Fibroblast of upper back skin (primary cell): ENCODE results near the gene ABHD2.

Source experiments
- DNase-seq: peaks from one replicate; pipeline ENCODE4 v3.0.0-alpha.2; 2013

The ABHD2 gene

DNA sequence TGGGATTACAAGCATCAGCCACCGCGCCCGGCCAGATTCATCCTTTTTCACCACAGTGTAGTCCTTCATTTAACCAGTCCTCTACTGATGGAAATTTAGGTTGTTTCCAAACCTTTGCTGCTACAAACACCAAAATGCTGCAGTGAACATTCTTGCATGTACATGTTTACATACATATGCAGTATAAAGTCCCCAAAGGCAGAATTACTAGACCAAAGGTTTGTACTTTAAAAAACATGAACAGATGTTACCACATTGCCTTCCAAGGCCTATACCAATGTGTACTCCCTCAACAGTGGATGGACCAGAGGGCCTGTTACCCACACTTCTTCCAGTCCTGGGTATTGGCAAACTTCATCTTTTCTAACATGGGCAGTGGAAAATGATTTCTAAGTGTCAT, 82.1 kb downstream of the ABHD2 start:
- DNase-seq: no peak

DNA sequence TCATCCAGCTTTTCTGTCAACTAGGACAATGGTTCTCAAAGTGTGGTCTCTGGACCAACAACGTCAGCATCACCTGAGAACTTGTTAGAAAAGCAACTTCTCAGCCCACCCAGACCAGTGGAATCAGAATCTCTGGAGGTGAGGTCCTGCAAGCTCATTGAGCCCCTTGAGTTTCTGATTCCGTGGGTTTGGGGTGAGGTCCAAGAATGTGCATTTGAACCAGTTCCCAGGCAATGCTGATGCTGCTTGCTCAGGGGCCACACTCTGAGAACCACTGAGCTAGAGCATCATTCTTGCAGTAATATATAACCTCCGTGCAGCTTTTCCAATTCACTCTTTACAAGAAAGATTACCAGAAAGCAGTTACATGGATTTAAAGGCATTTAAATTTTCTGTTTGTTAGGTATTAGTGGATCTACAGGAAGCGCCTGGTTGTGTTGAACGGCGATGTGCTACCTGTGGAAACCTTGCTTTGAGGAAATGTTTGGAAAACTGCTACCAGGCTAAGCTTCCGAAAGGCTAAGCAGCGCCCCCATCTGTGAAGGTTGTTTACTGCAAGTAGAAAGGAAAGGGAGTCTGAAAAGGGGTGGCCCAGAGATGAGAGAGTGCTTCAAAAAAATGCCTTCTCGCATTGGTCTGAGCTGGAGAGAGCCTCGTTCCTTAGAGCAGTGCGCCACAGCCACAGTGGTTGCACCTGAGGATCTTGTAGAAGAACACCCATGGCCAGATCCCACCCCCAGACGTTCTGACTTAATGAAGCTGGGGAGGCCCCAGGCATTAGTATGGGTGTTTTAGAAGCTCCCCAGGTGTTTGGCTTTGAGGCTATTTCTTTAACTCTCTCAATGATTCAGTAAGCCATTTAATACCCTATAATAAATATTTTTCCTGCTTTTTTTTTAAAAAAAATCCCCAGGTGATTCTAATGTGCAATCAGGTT, 83.1 kb downstream of the ABHD2 start:
- DNase-seq: peak; percentile 36

DNA sequence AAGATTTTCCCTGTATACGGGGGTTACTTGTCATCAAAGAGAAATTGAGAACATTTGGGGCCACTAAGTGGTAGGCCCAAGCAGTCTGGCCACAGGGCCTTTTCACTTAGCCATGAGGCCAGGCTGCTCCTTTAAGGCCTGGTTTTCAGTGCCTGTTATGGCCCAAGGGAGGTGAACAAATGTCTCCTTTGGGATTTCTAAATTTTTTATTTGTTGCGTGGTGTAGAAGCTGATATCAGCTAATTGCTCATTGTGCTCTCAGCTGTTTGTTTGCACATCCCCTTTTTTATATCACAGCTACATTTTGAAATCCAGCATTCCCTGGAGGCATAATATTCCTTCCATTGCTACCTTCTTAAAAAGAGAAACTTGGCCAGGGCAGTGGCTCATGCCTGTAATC, 84.7 kb downstream of the ABHD2 start:
- DNase-seq: no peak

DNA sequence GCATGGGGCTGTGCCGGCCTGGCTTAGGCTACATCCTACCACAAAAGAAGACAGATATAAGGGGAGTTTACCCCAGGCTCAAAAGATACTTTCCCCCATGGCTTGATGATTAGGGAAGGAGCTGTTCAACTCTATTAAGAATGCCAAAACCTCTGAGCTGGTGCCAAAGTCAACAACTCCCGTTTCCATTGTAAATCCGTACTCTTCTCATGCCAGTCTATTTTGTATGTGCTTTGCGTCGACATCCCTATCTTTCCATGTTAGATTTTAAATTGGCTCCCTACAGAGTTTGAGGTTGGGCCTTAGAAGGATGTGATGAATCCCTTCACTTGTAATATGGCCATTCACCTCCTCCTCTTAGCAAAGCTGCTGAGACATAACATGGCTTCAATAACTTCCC, 86.2 kb downstream of the ABHD2 start:
- DNase-seq: no peak

DNA sequence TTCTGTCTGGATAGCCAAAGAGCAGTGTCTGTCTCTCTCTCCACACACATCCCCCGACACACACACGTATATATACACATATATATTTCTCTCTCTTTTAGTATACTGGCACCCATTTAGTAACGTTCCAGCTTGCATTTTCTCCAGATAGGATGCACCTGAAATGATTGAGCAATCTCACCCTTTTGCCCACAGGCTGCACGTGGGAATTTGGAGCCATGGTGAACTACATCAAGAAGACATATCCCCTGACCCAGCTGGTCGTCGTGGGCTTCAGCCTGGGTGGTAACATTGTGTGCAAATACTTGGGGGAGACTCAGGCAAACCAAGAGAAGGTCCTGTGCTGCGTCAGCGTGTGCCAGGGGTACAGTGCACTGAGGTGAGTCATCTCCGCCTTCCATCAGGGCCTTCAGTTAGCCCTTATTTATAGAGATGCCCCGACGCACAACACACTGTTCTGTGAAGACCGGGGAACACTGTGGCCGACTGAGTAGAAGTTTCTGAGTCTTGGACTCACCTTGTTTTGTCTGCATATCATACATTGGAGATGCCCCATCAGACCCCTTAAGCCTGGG, 87.4 kb downstream of the ABHD2 start:
- no peak for DNase-seq

DNA sequence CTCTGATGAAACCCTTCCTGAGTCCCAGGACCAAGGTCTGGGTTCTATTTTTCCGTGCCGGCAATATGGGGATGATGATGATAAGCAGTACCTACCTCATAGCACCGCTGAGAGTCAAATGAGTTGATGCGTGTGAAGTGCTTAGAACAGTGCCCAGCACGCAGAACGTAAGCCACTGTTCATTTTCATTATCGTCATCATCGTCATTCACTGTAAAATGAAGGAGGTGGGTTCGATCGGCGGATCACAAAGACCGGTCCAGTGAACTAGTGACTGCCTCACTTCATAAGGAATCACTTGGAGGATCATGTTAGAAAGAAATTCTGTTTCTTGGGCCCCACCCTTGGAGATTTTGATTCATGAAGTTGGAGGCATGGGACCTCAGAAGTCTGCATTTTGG, 88.9 kb downstream of the ABHD2 start:
- no peak for DNase-seq

DNA sequence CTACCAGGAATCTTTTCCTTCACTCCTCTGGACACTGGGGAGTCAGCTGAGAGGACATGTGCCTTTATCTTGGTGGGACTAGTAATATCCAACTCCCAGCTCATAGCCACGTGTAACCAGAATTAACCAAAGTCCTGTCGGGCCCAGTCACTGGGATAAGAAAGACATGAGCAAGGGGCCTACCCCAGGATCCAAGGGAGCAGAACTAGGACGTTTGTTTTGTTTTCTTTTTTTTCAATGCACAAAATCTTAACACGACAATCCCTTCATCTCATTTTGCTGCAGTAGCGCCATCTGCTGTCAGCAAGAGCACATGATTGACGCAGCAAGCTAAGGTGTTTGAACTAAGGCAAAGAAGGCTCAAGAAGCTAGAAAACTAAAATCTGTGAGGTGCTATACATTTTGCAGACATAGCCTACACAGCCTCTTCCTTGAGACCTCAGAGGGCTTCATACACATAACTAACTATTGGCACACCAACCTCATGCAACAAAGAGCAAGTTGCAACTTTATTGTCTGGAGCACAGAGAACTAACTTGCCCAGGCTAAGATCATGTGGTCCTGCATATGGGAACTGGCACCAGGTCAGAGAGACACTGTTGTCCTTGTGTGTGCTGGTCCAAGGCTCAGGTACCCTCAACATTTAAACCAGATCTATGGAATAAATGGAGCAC, 89.5 kb downstream of the ABHD2 start:
- peak; percentile 78 for DNase-seq

DNA sequence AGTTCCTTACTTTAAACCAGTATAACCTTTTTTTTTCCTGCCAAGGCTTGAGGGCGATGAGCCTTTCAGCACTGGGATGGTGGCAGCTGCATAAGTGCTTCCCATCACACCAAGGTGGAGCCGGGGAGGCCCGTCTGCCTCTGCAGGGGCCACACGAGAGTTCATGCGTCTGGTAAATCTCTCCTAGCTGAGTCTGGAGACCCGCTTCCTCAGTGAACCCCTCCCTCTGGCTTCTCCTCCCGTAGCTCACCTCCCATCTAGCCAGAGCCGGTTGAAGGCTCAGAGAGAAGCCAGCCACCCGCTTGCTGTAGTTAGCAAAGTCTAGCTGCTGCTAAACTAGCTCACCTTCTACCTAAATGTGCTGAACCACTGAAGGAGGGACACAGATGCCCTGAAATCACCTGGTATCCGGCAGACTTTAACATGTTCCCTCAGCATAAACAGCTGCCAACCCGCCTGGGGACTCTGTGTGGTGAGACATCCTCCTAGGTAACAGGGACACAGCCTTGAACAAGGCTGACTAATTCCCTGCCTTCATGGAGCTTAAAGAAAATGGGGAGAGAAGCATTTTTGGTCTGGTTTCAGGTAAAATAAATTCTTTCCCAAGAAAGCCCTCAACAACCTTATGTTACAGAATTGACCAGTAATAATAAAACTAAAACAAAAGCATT, 90.2 kb downstream of the ABHD2 start:
- DNase-seq: no peak

DNA sequence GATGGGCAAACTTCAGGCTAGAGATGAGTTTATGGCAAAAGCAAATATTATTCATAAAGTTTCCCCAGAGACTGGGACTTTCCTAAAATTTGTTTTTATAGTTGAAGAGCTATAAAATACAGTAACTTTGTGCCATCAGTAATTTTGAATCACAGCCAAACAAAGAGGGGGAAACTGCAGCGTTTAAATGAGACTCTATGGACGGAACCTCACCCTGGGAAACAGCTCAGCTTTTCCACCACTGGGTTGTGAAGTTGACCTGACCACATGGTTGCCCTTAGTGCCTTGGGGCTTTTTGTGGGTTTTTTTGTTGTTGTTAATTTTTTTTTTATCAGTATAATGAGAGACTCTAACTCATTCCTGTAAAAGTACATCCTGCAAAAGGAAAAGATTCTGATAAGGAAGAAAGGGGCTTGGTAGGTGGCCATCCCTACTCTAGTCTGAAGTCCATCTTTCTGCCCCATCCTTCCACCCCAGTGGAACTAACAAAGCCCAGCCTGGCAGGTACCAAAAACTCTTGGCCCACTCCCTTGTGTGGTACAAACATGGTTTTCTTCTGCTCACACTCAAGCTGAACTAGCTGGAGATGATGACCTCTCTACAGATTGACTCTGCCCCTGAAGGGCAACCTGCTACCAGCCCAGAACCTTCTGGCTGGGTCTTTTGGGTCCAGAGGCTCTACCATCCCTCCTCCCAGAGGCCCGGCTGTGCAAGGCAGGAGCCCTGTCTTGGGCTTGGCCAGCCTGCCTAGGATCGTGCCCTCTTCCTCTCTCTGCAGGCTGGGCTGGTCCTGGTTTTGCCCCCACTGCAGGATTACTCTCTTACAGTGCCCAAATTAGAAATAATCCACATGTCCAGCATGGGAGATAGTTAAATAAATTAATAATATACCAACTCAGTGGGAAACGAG, 92.0 kb downstream of the ABHD2 start:
- no peak for DNase-seq

DNA sequence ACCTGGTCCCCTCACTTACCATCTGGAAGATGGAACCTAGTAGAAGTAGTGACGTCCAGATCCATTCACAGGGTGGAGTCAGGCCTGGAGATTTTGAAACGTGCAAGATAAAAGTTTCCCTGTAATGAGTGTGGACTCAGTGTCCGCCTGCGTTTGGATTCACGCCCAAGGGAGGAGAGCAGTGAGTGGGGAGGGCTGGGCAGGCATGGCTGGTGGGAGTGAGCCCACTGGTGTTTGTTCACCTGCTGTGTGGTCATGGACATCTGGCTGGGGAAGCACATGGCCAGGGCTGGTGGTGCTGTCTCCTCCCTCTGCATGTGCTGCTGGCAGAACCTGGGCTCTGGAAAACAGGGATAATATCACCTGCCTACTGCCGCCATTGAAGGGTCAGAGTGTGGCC, 96.1 kb downstream of the ABHD2 start:
- no peak for DNase-seq

DNA sequence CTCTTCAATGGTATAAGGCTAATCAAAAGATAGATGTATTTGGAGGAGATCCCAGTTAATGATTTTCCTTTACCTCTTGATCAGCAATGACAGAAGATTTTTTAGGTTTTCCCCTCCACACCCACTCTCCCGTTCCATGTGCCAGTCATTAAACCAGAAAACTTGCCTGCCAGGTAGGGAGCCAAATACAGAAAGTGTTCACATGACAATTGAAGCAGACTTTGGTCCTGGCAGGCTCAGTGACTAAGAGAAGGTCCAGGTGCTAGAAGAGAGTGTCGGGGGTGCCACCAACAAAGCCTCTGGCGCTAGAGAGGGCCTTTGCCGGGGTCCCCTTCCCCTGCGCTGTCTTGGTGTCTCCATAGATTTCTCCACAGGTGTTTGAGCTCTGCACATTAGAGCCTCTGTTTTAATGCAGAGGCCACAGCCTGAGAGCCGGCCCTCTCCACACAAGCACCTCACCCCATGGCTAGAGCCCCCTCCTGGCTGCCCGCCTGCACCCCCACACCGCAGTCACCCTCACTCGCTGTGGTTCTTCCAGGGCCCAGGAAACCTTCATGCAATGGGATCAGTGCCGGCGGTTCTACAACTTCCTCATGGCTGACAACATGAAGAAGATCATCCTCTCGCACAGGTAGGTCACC, 96.8 kb downstream of the ABHD2 start:
- no peak for DNase-seq

DNA sequence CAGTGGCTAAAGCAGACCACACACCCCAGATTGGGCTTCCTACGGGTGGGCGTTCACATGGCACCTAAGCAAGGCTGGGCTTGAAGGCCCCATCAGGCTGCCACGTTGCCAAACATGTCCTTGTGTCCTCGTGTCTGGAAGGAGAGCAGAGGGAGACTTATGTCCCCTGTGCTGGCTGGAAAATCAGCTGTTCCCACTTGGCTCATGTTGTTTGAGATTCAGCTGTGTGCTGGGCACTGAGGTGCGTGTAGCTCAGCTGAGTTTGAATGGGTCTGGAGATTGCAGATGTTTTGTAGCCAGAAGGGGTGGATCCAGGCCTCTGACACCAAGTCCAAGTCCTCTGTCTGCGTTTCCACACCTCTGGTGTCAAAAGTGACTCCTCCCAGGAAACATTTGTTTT, 98.5 kb downstream of the ABHD2 start:
- no peak for DNase-seq

DNA sequence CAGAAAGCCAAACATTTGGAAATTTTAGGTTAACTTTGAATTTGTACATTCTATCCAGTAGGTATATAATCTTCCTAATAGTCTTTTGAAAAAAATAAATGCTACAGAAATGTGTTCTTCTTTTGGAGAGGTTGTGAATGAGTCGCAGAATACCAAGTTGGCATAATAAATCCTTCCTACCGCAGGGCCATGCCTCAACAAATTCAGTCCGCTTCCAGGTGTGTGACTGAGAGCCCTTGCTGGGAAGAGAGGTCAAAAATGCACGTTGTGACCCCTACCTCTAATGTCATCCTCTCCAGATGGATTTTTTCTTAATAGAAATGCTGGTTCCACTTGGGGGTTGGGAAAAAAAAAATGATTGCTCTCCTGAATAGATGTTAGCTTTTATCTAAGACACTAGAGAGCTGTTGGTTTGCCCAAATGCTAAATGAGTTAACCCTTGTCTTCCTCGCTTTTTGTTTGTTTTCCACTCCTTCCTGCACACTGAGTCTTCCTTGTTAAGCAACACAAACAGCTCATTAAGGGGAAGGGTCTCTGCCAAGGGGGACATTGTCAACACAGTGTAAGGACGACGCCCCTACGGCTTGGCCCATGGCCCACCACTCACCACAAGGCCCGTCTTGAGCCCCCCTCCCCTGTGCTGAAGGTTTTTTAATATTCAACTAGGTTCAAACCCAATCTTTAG, 99.2 kb downstream of the ABHD2 start:
- DNase-seq: no peak

DNA sequence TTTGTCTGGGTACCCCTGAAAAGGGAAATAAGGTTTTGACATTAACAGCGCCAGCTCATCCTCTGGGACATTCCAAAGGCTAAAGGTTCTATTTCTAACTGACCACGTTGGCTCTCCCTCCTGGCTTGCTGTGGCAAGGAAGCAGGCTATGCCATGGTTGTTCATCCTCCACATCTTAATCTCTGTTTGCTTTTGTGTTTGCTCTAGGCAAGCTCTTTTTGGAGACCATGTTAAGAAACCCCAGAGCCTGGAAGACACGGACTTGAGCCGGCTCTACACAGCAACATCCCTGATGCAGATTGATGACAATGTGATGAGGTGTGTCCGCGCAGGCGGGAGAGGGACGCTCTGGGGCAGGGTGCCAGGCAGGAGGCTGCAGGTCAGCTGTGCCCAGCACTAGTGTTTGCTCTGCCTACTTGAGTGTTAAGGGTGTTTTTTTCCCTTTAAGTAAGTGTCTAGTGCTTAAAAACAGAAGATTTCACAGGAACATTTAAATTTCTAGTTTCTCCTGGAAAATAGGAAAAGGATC, 99.8 kb downstream of the ABHD2 start:
- DNase-seq: no peak

DNA sequence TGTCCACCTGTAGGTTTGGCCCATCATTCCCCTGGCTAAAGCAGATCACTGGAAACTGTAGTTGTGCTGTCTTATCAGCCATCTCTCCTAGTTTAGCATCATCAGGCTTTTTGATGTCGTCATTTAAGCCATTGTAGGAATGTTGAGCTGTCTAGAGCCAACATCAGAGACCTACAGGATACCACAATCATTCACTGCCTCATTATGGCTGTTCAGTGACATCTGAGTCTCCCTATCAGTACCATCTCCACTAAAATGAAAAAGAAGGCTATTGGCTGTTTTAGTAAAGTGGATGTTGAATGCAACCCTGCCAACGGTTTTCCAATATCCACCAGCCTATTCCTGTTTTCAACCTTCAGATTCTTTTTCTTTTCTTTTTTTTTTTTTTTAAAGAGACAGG, 103.9 kb downstream of the ABHD2 start:
- no peak for DNase-seq

DNA sequence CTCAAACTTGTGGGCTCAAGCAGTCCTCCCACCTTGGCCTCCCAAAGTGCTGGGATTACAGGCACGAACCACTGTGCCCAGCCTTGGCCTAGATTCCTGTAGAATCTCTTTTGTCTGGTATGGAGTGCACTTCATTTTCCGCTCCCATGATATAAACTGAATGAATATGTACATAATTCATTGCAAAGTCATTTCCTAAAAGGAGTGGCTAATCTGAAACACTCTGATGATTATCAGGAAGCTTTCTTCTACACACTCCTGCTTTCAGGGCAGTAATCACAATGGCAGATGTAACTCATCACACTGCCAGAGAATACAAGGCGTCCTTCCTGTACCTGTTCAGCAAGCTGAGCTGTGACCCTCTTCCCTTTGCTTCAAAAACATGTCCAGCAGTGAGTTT, 104.5 kb downstream of the ABHD2 start:
- no peak for DNase-seq

DNA sequence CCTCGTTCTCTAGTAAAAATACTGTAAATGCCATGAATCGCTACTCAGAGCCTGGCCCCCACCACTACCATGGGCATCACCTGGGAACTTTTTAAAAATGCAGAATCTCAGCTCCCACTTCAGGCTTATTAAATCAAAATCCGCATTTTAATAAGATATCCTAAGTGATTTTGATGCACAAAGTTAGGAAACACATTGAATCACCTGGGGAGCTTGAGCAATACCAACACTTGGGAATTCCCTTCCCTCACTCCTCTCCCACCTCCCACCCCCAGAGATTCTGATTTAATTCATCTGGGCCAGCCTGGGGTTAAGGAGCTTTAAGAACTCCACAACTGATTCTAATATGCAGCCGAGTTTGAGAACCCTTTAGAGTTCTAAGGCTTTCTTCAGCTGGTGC, 106.4 kb downstream of the ABHD2 start:
- no peak for DNase-seq

DNA sequence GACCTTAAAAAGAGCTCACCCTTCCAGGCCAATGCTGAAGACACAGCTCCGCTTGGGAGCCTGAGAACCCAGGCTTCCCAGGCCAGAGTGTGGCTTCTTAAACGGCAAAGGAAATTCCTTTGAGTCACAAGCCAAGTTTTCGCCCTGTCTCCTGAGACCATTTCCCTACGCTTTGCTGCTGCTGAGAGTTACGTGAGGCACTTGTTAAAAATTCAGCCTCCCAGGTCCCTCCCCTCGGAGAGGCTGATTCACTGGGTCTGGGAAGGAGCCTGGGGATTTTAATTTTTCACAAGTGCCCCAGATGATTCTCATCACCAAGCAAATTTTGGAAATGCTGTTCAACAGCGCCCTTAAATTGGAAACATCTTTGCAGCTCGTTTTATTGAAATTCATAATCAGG, 107.6 kb downstream of the ABHD2 start:
- peak; percentile 64 for DNase-seq

DNA sequence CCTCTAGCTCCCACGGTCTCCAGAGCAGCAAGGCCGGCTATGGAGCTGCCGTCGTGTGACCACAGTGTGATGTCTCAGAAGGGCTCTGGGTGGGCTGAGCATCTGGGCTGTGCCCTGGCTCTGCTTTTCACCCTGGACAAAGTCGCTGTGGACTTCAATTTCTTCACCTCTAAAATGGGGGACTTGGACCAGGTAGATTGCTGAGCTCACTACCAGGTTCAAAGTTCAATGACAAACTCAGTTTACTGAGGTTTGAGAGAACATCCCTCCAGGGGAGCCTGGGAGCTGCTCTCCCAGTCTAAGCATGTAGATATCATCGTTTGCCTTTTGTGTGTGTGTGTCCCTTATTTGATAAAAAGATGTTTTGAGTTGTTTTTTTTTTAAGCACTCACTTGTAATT, 108.0 kb downstream of the ABHD2 start:
- no peak for DNase-seq

DNA sequence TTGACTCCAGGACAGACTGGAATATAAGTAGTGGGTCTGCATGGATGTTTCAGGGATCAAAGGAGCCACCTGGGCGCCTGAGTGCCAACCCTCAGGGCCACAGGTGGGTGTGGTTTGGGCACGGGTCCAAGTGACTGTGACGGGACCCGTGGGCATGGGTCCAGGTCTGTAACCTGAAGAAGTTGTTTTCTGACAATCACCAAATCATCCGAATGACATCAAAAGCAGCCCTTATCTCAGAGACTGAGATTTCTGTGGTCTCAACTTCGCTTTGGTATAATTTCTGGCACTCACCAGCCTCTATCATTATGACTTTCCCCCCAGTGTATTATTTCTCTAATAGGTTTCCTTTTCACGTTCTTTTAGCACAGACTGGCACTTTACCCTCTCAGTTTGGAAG, 108.7 kb downstream of the ABHD2 start:
- no peak for DNase-seq

DNA sequence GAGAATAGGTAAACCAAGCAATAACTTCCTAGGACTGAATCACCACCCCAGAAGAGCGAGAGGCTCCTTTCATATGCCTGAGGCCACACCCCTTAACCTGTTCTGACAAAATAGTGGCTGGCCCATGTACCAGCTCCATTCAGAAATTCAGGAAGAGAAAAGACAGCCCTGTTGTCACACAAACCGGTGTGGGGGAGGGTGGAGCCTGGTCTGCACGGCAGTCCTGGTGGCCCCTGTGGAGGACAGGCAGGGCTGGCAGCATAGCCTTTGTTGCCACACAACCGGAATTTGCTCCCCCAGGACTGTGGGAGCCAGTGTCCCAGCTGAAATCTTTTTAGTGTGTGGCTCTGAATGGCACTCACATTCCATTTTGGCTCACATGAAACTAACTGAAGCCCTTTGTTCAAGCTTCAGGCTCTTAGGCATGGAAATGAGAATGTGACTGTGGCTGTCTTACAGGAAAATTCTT, 109.3 kb downstream of the ABHD2 start:
- no peak for DNase-seq
